WERI-Rb-1 (cell line): Measurements from ENCODE around the gene PTPN4.
"Not testable (repeated sequence)": the region's sequence is repeated elsewhere in the genome, so short reads cannot be mapped to it uniquely, and the experiment has no call there.

Source experiments
- DNase-seq: peaks from one replicate; pipeline ENCODE4 v3.0.0-alpha.2; 2020
- H3K27ac ChIP-seq: fragments of 250-450 bp; sonication (Bioruptor Pico); 2 replicates; pipeline ENCODE4 v1.5.1; 2020; ENCODE audit warnings: mild to moderate bottlenecking, moderate library complexity
- H3K27me3 ChIP-seq: fragments of 250-450 bp; sonication (Bioruptor Pico); 2 replicates; pipeline ENCODE4 v1.5.1; 2021; ENCODE audit warnings: mild to moderate bottlenecking, low read depth, moderate library complexity; ENCODE audit not compliant: insufficient read depth, severe bottlenecking
- H3K36me3 ChIP-seq: fragments of 250-450 bp; sonication (Bioruptor Pico); 2 replicates; pipeline ENCODE4 v1.5.1; 2020; ENCODE audit warnings: mild to moderate bottlenecking, moderate library complexity
- H3K4me3 ChIP-seq: 2 replicates; pipeline ENCODE4 v1.5.1; 2011; ENCODE audit warnings: low read depth, mild to moderate bottlenecking, control low read depth, low read length
- H3K9me3 ChIP-seq: fragments of 250-450 bp; sonication (Bioruptor Pico); 2 replicates; pipeline ENCODE4 v1.5.1; 2021; ENCODE audit warnings: mild to moderate bottlenecking, moderate library complexity; ENCODE audit not compliant: severe bottlenecking
- CTCF ChIP-seq: IDR thresholded peaks from 2 replicates; pipeline ENCODE4 v1.5.1; 2011; ENCODE audit warnings: low read depth, mild to moderate bottlenecking, control low read depth, inconsistent platforms, low read length

Gene PTPN4

GRCh38 chr2:119958670-119959268, 199.0 kb downstream of the PTPN4 start:
- TF ChIP-seq CTCF: no peak
- no peak for DNase-seq
- Histone ChIP-seq H3K36me3 (peaks cover 18% of the 10 kb centered on the region), H3K27me3 (no peaks in the 10 kb centered on the region), H3K27ac (no peak overlapping the region), H3K9me3 (no peaks in the 10 kb centered on the region), H3K4me3 (no peak overlapping the region)

DNA sequence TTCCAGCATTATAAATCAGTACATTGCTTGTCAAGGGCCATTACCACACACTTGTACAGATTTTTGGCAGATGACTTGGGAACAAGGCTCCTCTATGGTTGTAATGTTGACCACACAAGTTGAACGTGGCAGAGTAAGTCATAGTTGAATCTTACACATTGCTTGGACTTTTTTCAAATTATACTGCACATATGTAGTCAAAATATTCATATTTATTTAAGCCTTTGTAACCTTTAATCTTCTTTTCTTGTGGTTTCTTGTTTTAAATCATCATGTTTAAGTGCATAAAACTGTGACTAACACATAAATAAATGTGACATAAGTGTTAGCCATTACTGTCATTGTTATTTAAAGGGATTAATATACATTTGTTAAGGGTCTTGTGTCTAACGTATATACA, 201.1 kb downstream of the PTPN4 start:
- DNase-seq: no peak
- H3K27me3 ChIP-seq: no peaks in the 10 kb centered on the region
- no peaks in the 10 kb centered on the region for H3K9me3 ChIP-seq
- no peak for TF ChIP-seq CTCF
- H3K36me3 ChIP-seq: peaks cover 16% of the 10 kb centered on the region
- H3K27ac ChIP-seq: no peak overlapping the region
- no peak overlapping the region for H3K4me3 ChIP-seq

DNA sequence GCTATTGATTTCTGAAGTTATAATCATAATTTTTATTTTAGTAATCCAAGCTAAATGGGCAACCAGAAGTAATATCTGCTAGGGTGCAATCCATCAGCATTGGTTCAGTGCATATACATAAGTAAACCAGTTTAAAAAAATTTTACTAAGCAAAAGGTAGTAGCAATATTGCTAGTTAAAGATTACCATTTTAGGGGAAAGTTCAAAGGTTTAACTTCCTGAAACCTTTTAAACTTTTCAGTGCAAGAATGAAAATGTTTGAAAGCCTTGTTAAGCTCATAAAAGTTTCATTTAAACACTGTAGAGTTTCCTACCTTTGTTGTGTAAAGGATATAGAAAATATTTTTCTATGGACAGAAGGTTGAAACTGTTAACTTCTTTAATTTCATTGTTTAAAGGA, 222.2 kb downstream of the PTPN4 start:
- H3K4me3 ChIP-seq: no peak overlapping the region
- no peak for TF ChIP-seq CTCF
- no peak for DNase-seq
- H3K9me3 ChIP-seq: no peaks in the 10 kb centered on the region
- H3K36me3 ChIP-seq: no peaks in the 10 kb centered on the region
- no peak overlapping the region for H3K27ac ChIP-seq
- no peaks in the 10 kb centered on the region for H3K27me3 ChIP-seq

DNA sequence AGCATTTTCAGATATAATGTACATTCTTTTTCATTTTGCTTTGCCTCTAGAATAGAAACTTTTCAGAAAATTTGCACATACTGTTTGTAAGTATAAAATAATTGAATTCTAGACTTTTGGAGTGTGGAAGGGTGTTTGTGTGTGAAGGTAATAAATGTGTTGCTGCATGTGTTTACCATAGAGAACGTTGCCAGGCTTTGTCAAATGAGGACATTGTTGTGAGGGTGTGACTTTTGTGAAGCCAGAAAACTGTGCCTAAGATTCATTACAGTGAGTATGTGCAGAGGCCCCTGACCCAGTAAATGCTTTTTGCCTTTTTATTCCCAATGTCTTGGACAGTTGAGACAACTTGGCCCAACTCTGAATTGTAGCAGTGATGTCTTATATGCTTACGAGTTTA, 222.8 kb downstream of the PTPN4 start:
- no peak for TF ChIP-seq CTCF
- H3K27me3 ChIP-seq: no peaks in the 10 kb centered on the region
- H3K9me3 ChIP-seq: no peaks in the 10 kb centered on the region
- no peak for DNase-seq
- H3K4me3 ChIP-seq: no peak overlapping the region
- H3K27ac ChIP-seq: no peak overlapping the region
- no peaks in the 10 kb centered on the region for H3K36me3 ChIP-seq

- no peak for DNase-seq
- Histone ChIP-seq H3K9me3 (no peaks in the 10 kb centered on the region), H3K36me3 (no peaks in the 10 kb centered on the region), H3K4me3 (no peak overlapping the region), H3K27me3 (no peaks in the 10 kb centered on the region), H3K27ac (no peak overlapping the region)
- TF ChIP-seq CTCF: no peak
These were observed 223.4 kb downstream of the PTPN4 start for GRCh38 chr2:119983108-119983507.

- no peaks in the 10 kb centered on the region for H3K36me3 ChIP-seq
- H3K4me3 ChIP-seq: no peak overlapping the region
- no peaks in the 10 kb centered on the region for H3K9me3 ChIP-seq
- no peaks in the 10 kb centered on the region for H3K27me3 ChIP-seq
- H3K27ac ChIP-seq: no peak overlapping the region
- no peak for DNase-seq
- no peak for TF ChIP-seq CTCF
These were observed 236.4 kb downstream of the PTPN4 start for GRCh38 chr2:119996148-119996547.

GRCh38 chr2:119996896-119997891, 237.5 kb downstream of the PTPN4 start:
- not testable (repeated sequence) for H3K36me3 ChIP-seq, H3K27ac ChIP-seq, DNase-seq, H3K9me3 ChIP-seq, H3K27me3 ChIP-seq, H3K4me3 ChIP-seq
